Gastroesophageal sphincter (tissue), 4 donors: ENCODE data around the gene GALNT10. TPM values are rescaled to one million over a fixed set of nuclear protein-coding genes. Genes with fewer than 3 reads are reported as not detected.

ENCODE experiments used
- ATAC-seq: fragments of 150-250 bp; one replicate; pipeline ENCODE4 v1.9.1; 2016; ENCODE audit warnings: mild to moderate bottlenecking, moderate library complexity
- H3K27ac ChIP-seq, 4 donors: fragments of 200-600 bp; sonication (generic) in 3 of 4; 1 replicate in 3 of 4; 2 replicates in 1 of 4; pipeline ENCODE4 v1.5.1; 2016 to 2019
- H3K27me3 ChIP-seq: fragments of 200-600 bp; sonication (generic); one replicate; pipeline ENCODE4 v1.5.1; 2019
- H3K36me3 ChIP-seq, 2 donors: fragments of 200-600 bp; sonication (generic); one replicate each; pipeline ENCODE4 v1.5.1; 2019; ENCODE audit warnings: control low read depth in 1 of 2
- H3K4me1 ChIP-seq, 3 donors: fragments of 200-600 bp; sonication (generic); 1 replicate in 2 of 3; 2 replicates in 1 of 3; pipeline ENCODE4 v1.5.1; 2016 to 2019; ENCODE audit warnings: control low read depth in 2 of 3
- H3K4me3 ChIP-seq, 2 donors: fragments of 200-600 bp; sonication (generic); one replicate each; pipeline ENCODE4 v1.5.1; 2019; ENCODE audit warnings: mild to moderate bottlenecking in 1 of 2, moderate library complexity in 1 of 2
- H3K9me3 ChIP-seq, 3 donors: fragments of 200-600 bp; sonication (generic); one replicate each; pipeline ENCODE4 v1.5.1; 2017 to 2019; ENCODE audit warnings: control low read depth in 2 of 3
- EP300 ChIP-seq: sonication (generic); formaldehyde crosslinking; IDR thresholded peaks from one replicate; pipeline ENCODE4 v1.6.1; 2017; ENCODE audit warnings: antibody characterized with exemption, mild to moderate bottlenecking
- POLR2A ChIP-seq, 2 donors: fragments of 450-650 bp; IDR thresholded peaks; one replicate each; pipeline ENCODE4 v1.6.1; 2017; ENCODE audit warnings: antibody characterized with exemption in 2 of 2, mild to moderate bottlenecking in 2 of 2, moderate library complexity in 1 of 2
- POLR2AphosphoS5 ChIP-seq: sonication (generic); formaldehyde crosslinking; IDR thresholded peaks from one replicate; pipeline ENCODE4 v1.6.1; 2017; ENCODE audit warnings: antibody characterized with exemption
- WGBS, 2 donors: methylation state at CpG; one replicate each; pipeline ENCODE4 v1.1.5; 2018; ENCODE audit warnings: low coverage in 1 of 2; 5-methylcytosine and 5-hydroxymethylcytosine counted together
- total RNA-seq, 4 donors: library from RNA; depleted of rRNA; stranded (reverse); fragments of >200 nt; gene quantifications; one replicate each; pipeline ENCODE4 v1.1.0, GENCODE V29; 2016
- TF ChIP-seq, protein P1 (sequence below), 4 experiments: fragments of 200-600 bp in 2 of 4; fragments of 450-650 bp in 2 of 4; sonication (generic) in 1 of 4; IDR thresholded peaks; one replicate each; pipeline ENCODE4 v1.5.1; 2017 to 2019; ENCODE audit warnings: antibody characterized with exemption in 4 of 4, mild to moderate bottlenecking in 2 of 4, moderate library complexity in 2 of 4

Gene GALNT10
- total RNA-seq, 4 donors from 2014 or later: 19.1 to 49.1 (median 34.0) TPM

- Histone ChIP-seq H3K4me1 (peaks cover 0 to 54% (median 35%) of the 10 kb centered on the region in 3 donors), H3K27me3 (no peaks in the 10 kb centered on the region), H3K36me3 (no peaks in the 10 kb centered on the region), H3K9me3 (no peaks in the 10 kb centered on the region), H3K27ac (no peak overlapping the region), H3K4me3 (no peak overlapping the region)
- no peak for ATAC-seq
- 46 to 49% methylated on average over 3 to 4 of the region's 4 CpGs for WGBS, 2 donors
- TF ChIP-seq POLR2A (IDR thresholded peaks at IDR 0.05) (no peak), EP300 (no peak), POLR2AphosphoS5 (no peak)
- TF ChIP-seq, protein P1, sequence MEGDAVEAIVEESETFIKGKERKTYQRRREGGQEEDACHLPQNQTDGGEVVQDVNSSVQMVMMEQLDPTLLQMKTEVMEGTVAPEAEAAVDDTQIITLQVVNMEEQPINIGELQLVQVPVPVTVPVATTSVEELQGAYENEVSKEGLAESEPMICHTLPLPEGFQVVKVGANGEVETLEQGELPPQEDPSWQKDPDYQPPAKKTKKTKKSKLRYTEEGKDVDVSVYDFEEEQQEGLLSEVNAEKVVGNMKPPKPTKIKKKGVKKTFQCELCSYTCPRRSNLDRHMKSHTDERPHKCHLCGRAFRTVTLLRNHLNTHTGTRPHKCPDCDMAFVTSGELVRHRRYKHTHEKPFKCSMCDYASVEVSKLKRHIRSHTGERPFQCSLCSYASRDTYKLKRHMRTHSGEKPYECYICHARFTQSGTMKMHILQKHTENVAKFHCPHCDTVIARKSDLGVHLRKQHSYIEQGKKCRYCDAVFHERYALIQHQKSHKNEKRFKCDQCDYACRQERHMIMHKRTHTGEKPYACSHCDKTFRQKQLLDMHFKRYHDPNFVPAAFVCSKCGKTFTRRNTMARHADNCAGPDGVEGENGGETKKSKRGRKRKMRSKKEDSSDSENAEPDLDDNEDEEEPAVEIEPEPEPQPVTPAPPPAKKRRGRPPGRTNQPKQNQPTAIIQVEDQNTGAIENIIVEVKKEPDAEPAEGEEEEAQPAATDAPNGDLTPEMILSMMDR (IDR thresholded peaks at IDR 0.05): no peak
Measured at GRCh38 chr5:154274828-154275185, 84.3 kb downstream of the GALNT10 start.

- Histone ChIP-seq H3K9me3 (no peaks in the 10 kb centered on the region), H3K27me3 (no peaks in the 10 kb centered on the region), H3K4me1 (peaks cover 0 to 54% (median 35%) of the 10 kb centered on the region in 3 donors), H3K36me3 (no peaks in the 10 kb centered on the region), H3K27ac (no peak overlapping the region), H3K4me3 (no peak overlapping the region)
- 63% methylated on average over 2 of the region's 3 CpGs; no CpG with 5 or more reads in 1 of the 2 donors for WGBS, 2 donors
- TF ChIP-seq POLR2A (IDR thresholded peaks at IDR 0.05) (no peak), EP300 (no peak), POLR2AphosphoS5 (no peak)
- TF ChIP-seq, protein P1 (IDR thresholded peaks at IDR 0.05): no peak
- no peak for ATAC-seq
Measured at GRCh38 chr5:154275566-154275965, 85.0 kb downstream of the GALNT10 start.

DNA sequence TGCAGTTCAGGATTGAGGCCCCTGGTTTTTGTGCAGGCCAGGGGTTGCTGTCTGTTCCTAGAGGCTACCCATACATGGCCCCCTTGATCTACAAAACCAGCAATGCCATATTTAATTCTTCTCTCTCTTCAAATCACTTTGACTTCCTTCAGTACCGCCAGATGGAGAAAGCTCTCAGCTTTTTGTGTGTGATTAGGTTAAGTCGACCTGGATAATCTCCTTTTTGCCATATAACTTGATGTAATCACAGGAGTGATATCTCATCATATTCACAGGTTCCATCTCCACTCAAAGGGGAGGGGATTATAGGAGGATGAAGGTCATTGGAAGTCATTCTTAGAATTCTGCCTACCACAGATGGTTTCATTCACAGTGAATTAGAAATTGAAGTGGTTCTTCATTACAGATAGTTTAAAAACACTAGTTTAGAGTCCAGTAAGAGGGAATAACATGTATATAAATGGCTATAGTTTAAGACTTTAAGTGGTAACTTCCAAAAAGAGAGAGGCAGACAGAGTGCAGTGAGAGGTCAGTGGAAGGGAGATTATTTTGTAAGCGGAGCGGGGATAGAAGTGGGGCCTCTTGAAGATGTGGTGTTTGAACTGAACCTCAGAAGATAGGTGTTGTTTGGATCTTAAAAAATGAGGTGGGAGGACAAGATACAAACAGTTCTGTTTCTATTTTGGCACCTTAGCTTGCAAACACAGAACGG, 85.9 kb downstream of the GALNT10 start:
- Histone ChIP-seq H3K9me3 (no peaks in the 10 kb centered on the region), H3K4me1 (peaks cover 0 to 54% (median 35%) of the 10 kb centered on the region in 3 donors), H3K4me3 (no peak overlapping the region), H3K36me3 (no peaks in the 10 kb centered on the region), H3K27ac (peak overlapping the region in 3 of 4 donors; percentile 41 to 51 (median 46)), H3K27me3 (no peaks in the 10 kb centered on the region)
- WGBS, 2 donors: 43 to 50% methylated on average over 3 to 5 of the region's 5 CpGs
- no peak for ATAC-seq
- TF ChIP-seq, protein P1 (IDR thresholded peaks at IDR 0.05): no peak
- TF ChIP-seq POLR2AphosphoS5 (no peak), EP300 (no peak), POLR2A (IDR thresholded peaks at IDR 0.05) (no peak)

- H3K36me3 ChIP-seq: no peaks in the 10 kb centered on the region
- peak; percentile 84 for ATAC-seq
- H3K4me1 ChIP-seq: peaks cover 0 to 52% (median 35%) of the 10 kb centered on the region in 3 donors
- TF ChIP-seq EP300 (no peak), POLR2AphosphoS5 (no peak), POLR2A (IDR thresholded peaks at IDR 0.05) (no peak)
- TF ChIP-seq, protein P1 (IDR thresholded peaks at IDR 0.05): no peak
- no peak overlapping the region for H3K4me3 ChIP-seq
- WGBS, 2 donors: 14 to 18% methylated on average over 1 of the region's 1 CpG
- peak overlapping the region in 3 of 4 donors; percentile 41 to 51 (median 46) for H3K27ac ChIP-seq
- no peaks in the 10 kb centered on the region for H3K27me3 ChIP-seq
- no peaks in the 10 kb centered on the region for H3K9me3 ChIP-seq
Measured at GRCh38 chr5:154276973-154277331, 86.4 kb downstream of the GALNT10 start.

- Histone ChIP-seq H3K27ac (peak overlapping the region in 3 of 4 donors; percentile 16 to 41 (median 39)), H3K9me3 (no peaks in the 10 kb centered on the region), H3K27me3 (no peaks in the 10 kb centered on the region), H3K36me3 (no peaks in the 10 kb centered on the region), H3K4me3 (no peak overlapping the region), H3K4me1 (peaks cover 0 to 47% (median 31%) of the 10 kb centered on the region in 3 donors)
- TF ChIP-seq, protein P1 (IDR thresholded peaks at IDR 0.05): no peak
- TF ChIP-seq POLR2AphosphoS5 (no peak), EP300 (no peak), POLR2A (IDR thresholded peaks at IDR 0.05) (no peak)
- no peak for ATAC-seq
- 68 to 78% methylated on average over 1 of the region's 1 CpG for WGBS, 2 donors
Measured at GRCh38 chr5:154277499-154277898, 87.0 kb downstream of the GALNT10 start.
